ENCODE data around the gene PIAS1.
"Not testable (repeated sequence)": the region's sequence is repeated elsewhere in the genome, so short reads cannot be mapped to it uniquely, and the experiment has no call there.

The PIAS1 gene

GRCh38 chr15:68205954-68206539, 151.9 kb downstream of the PIAS1 start:
- DNase-seq: no peak

- DNase-seq: no peak
These were observed 152.6 kb downstream of the PIAS1 start for GRCh38 chr15:68206711-68207151.

- no peak for DNase-seq
These were observed 153.2 kb downstream of the PIAS1 start for GRCh38 chr15:68207176-68207935.

- DNase-seq: no peak
These were observed 154.0 kb downstream of the PIAS1 start for GRCh38 chr15:68208136-68208535.

GRCh38 chr15:68208636-68209240, 154.6 kb downstream of the PIAS1 start:
- no peak for DNase-seq

GRCh38 chr15:68209272-68209671, 155.2 kb downstream of the PIAS1 start:
- DNase-seq: no peak

- DNase-seq: peak; percentile 33
These were observed 155.8 kb downstream of the PIAS1 start for GRCh38 chr15:68209735-68210408.

- no peak for DNase-seq
These were observed 156.3 kb downstream of the PIAS1 start for GRCh38 chr15:68210409-68210756.

- DNase-seq: peak; percentile 56
These were observed 156.9 kb downstream of the PIAS1 start for GRCh38 chr15:68210821-68211655.

GRCh38 chr15:68211656-68212320, 157.7 kb downstream of the PIAS1 start:
- no peak for DNase-seq

GRCh38 chr15:68213491-68213845, 159.4 kb downstream of the PIAS1 start:
- DNase-seq: not testable (repeated sequence)

- DNase-seq: no peak
These were observed 160.1 kb downstream of the PIAS1 start for GRCh38 chr15:68213991-68214837.

- no peak for DNase-seq
These were observed 160.7 kb downstream of the PIAS1 start for GRCh38 chr15:68214838-68215254.

- no peak for DNase-seq
These were observed 163.2 kb downstream of the PIAS1 start for GRCh38 chr15:68217341-68217740.

GRCh38 chr15:68218331-68218730, 164.2 kb downstream of the PIAS1 start:
- DNase-seq: no peak

- no peak for DNase-seq
These were observed 165.0 kb downstream of the PIAS1 start for GRCh38 chr15:68218847-68219798.

- DNase-seq: no peak
These were observed 166.4 kb downstream of the PIAS1 start for GRCh38 chr15:68220489-68220888.

GRCh38 chr15:68220967-68221366, 166.9 kb downstream of the PIAS1 start:
- no peak for DNase-seq

- DNase-seq: not testable (repeated sequence)
These were observed 167.7 kb downstream of the PIAS1 start for GRCh38 chr15:68221530-68222431.
